SK-N-SH treated with all-trans-retinoic acid at 6 μM for 48 hours (cell line): ENCODE data around the gene PRR15L.

Source experiments
- ATAC-seq: fragments of 200-7000 bp; cut with Tn5 transposase; 3 replicates; pipeline ENCODE4 v1.9.1; 2020; ENCODE audit warnings: mild to moderate bottlenecking, moderate library complexity
- BACH2 ChIP-seq: fragments of 250-450 bp; sonication (Bioruptor Pico); IDR thresholded peaks from 2 replicates; pipeline ENCODE4 v1.9.0; 2021; ENCODE audit warnings: mild to moderate bottlenecking, borderline replicate concordance
- CSDC2 ChIP-seq: fragments of 250-450 bp; sonication (Bioruptor Pico); IDR thresholded peaks from 2 replicates; pipeline ENCODE4 v1.5.0; 2020; ENCODE audit warnings: mild to moderate bottlenecking, moderate library complexity
- CSRNP3 ChIP-seq: fragments of 250-450 bp; sonication (Bioruptor Pico); IDR thresholded peaks from 2 replicates; pipeline ENCODE4 v1.5.1; 2021; ENCODE audit warnings: mild to moderate bottlenecking, moderate library complexity
- ESRRG ChIP-seq: fragments of 250-450 bp; sonication (Bioruptor Pico); IDR thresholded peaks from 2 replicates; pipeline ENCODE4 v1.6.1; 2021; ENCODE audit warnings: mild to moderate bottlenecking
- GLIS3 ChIP-seq: fragments of 250-450 bp; sonication (Bioruptor Pico); IDR thresholded peaks from 2 replicates; pipeline ENCODE4 v1.5.0; 2020; ENCODE audit warnings: mild to moderate bottlenecking, moderate library complexity
- ISL1 ChIP-seq: fragments of 250-450 bp; sonication (Bioruptor Pico); IDR thresholded peaks from 2 replicates; pipeline ENCODE4 v2.1.2; 2022; ENCODE audit warnings: mild to moderate bottlenecking, moderate library complexity
- OSR1 ChIP-seq: fragments of 250-450 bp; sonication (Bioruptor Pico); IDR thresholded peaks from 2 replicates; pipeline ENCODE4 v1.8.0; 2022; ENCODE audit warnings: moderate library complexity, mild to moderate bottlenecking, inconsistent platforms
- PATZ1 ChIP-seq: fragments of 250-450 bp; sonication (Bioruptor Pico); IDR thresholded peaks from 2 replicates; pipeline ENCODE4 v1.8.0; 2020; ENCODE audit warnings: mild to moderate bottlenecking, moderate library complexity, borderline replicate concordance
- PPARA ChIP-seq: fragments of 250-450 bp; sonication (Bioruptor Pico); IDR thresholded peaks from 2 replicates; pipeline ENCODE4 v1.5.0; 2020; ENCODE audit warnings: mild to moderate bottlenecking, borderline replicate concordance
- RARB ChIP-seq: fragments of 250-450 bp; sonication (Bioruptor Pico); IDR thresholded peaks from 2 replicates; pipeline ENCODE4 v1.8.0; 2021; ENCODE audit warnings: mild to moderate bottlenecking, moderate library complexity
- SNAI2 ChIP-seq: fragments of 250-450 bp; sonication (Bioruptor Pico); IDR thresholded peaks from 2 replicates; pipeline ENCODE4 v1.5.0; 2020; ENCODE audit warnings: mild to moderate bottlenecking, moderate library complexity
- TCF4 ChIP-seq: fragments of 250-450 bp; sonication (Bioruptor Pico); IDR thresholded peaks from 2 replicates; pipeline ENCODE4 v1.8.0; 2021; ENCODE audit warnings: mild to moderate bottlenecking, moderate library complexity, borderline replicate concordance
- TOX ChIP-seq: fragments of 250-450 bp; sonication (Bioruptor Pico); IDR thresholded peaks from 2 replicates; pipeline ENCODE4 v1.8.0; 2021; ENCODE audit warnings: mild to moderate bottlenecking, moderate library complexity, borderline replicate concordance
- ZC3H10 ChIP-seq: fragments of 250-450 bp; sonication (Bioruptor Pico); IDR thresholded peaks from 2 replicates; pipeline ENCODE4 v1.5.1; 2021; ENCODE audit warnings: mild to moderate bottlenecking, moderate library complexity
- ZFP3 ChIP-seq: fragments of 250-450 bp; sonication (Bioruptor Pico); IDR thresholded peaks from 2 replicates; pipeline ENCODE4 v1.5.0; 2020; ENCODE audit warnings: mild to moderate bottlenecking, moderate library complexity
- ZFP30 ChIP-seq: fragments of 450-650 bp; formaldehyde crosslinking; IDR thresholded peaks from 2 replicates; pipeline ENCODE4 v1.5.0; 2022; ENCODE audit warnings: mild to moderate bottlenecking, moderate library complexity
- ZNF565 ChIP-seq: fragments of 450-650 bp; formaldehyde crosslinking; conservative IDR thresholded peaks from 2 replicates; pipeline ENCODE4 v1.5.0; 2020; ENCODE audit warnings: low read depth, mild to moderate bottlenecking, moderate library complexity
- ZNF70 ChIP-seq: fragments of 450-650 bp; formaldehyde crosslinking; IDR thresholded peaks from 2 replicates; pipeline ENCODE4 v1.5.0; 2020; ENCODE audit warnings: mild to moderate bottlenecking, moderate library complexity
- ZNF8 ChIP-seq: fragments of 450-650 bp; formaldehyde crosslinking; IDR thresholded peaks from 2 replicates; pipeline ENCODE4 v1.5.0; 2020; ENCODE audit warnings: mild to moderate bottlenecking, moderate library complexity
- TF ChIP-seq, protein P1 (sequence below): fragments of 250-450 bp; sonication (Bioruptor Pico); IDR thresholded peaks from 2 replicates; pipeline ENCODE4 v1.8.0; 2021; ENCODE audit warnings: low read depth, mild to moderate bottlenecking, moderate library complexity, borderline replicate concordance
- TF ChIP-seq, protein P2 (sequence below): fragments of 250-450 bp; sonication (Bioruptor Pico); IDR thresholded peaks from 2 replicates; pipeline ENCODE4 v1.5.0; 2020; ENCODE audit warnings: mild to moderate bottlenecking, moderate library complexity
- TF ChIP-seq, protein P3 (sequence below): fragments of 250-450 bp; sonication (Bioruptor Pico); IDR thresholded peaks from 2 replicates; pipeline ENCODE4 v1.5.1; 2020; ENCODE audit warnings: low read depth, mild to moderate bottlenecking, moderate library complexity

PRR15L gene

DNA sequence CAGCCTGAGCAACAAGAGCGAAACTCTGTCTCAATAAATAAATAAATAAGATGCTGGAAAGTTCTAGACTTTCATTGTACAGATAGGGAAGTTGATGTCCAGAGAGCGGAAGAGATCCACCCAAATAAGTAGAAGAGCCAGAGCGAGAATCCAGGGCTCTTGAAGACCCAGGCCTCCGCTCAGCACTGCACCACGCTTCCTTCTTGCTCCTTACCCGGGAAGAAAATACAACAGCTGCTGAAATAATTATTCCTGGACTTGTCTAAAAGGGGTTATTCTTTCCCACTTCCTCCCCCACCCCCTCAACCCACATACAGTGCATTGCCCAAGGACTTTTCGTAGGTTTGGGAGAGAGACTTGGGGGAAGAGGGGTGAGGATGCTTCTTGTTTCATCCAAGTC, 39.9 kb upstream of the PRR15L start:
- ATAC-seq, result no peak
- TF ChIP-seq ESRRG (CRISPR knock-in tag) (no peak), GLIS3 (CRISPR knock-in tag) (no peak), BACH2 (CRISPR knock-in tag) (no peak), SNAI2 (CRISPR knock-in tag) (no peak), PATZ1 (CRISPR knock-in tag) (no peak), TCF4 (CRISPR knock-in tag) (no peak), ZFP3 (CRISPR knock-in tag) (no peak), ZFP30 (CRISPR knock-in tag) (no peak), OSR1 (CRISPR knock-in tag) (no peak), RARB (CRISPR knock-in tag) (no peak), ISL1 (no peak), CSDC2 (no peak), ZNF565 (CRISPR knock-in tag) (no peak), ZC3H10 (CRISPR knock-in tag) (no peak)
- TF ChIP-seq, protein P1, sequence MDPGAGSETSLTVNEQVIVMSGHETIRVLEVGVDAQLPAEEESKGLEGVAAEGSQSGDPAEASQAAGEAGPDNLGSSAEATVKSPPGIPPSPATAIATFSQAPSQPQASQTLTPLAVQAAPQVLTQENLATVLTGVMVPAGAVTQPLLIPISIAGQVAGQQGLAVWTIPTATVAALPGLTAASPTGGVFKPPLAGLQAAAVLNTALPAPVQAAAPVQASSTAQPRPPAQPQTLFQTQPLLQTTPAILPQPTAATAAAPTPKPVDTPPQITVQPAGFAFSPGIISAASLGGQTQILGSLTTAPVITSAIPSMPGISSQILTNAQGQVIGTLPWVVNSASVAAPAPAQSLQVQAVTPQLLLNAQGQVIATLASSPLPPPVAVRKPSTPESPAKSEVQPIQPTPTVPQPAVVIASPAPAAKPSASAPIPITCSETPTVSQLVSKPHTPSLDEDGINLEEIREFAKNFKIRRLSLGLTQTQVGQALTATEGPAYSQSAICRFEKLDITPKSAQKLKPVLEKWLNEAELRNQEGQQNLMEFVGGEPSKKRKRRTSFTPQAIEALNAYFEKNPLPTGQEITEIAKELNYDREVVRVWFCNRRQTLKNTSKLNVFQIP (CRISPR knock-in tag), result no peak
- TF ChIP-seq, protein P2, sequence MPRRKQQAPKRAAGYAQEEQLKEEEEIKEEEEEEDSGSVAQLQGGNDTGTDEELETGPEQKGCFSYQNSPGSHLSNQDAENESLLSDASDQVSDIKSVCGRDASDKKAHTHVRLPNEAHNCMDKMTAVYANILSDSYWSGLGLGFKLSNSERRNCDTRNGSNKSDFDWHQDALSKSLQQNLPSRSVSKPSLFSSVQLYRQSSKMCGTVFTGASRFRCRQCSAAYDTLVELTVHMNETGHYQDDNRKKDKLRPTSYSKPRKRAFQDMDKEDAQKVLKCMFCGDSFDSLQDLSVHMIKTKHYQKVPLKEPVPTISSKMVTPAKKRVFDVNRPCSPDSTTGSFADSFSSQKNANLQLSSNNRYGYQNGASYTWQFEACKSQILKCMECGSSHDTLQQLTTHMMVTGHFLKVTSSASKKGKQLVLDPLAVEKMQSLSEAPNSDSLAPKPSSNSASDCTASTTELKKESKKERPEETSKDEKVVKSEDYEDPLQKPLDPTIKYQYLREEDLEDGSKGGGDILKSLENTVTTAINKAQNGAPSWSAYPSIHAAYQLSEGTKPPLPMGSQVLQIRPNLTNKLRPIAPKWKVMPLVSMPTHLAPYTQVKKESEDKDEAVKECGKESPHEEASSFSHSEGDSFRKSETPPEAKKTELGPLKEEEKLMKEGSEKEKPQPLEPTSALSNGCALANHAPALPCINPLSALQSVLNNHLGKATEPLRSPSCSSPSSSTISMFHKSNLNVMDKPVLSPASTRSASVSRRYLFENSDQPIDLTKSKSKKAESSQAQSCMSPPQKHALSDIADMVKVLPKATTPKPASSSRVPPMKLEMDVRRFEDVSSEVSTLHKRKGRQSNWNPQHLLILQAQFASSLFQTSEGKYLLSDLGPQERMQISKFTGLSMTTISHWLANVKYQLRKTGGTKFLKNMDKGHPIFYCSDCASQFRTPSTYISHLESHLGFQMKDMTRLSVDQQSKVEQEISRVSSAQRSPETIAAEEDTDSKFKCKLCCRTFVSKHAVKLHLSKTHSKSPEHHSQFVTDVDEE (CRISPR knock-in tag), result no peak

DNA sequence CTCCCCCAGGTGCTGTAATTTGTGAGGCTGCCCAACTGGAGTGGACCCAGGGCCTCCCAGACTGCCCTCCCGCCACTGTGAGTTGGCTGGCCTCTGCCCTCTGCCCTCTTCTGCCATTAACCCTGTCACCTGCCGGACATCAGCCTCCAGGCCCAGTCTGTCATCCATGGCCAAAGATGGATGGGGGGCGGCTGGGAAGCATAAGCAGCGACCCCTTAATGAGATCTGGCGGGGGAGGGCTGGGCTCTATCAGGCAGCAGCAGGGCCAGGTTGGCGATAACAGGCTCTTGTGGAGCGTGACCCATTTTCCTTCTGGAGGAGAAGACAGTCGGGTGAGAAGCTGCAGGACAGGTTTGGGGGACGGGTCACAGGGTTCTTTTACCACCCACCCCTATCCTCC, 38.5 kb upstream of the PRR15L start:
- TF ChIP-seq TCF4 (CRISPR knock-in tag), result peak; percentile 62; the same call in 1 of the 2 replicates
- no peak for TF ChIP-seq GLIS3 (CRISPR knock-in tag)
- TF ChIP-seq ZC3H10 (CRISPR knock-in tag), result no peak
- no peak for TF ChIP-seq OSR1 (CRISPR knock-in tag)
- TF ChIP-seq, protein P2 (CRISPR knock-in tag), result peak; percentile 71; the same call in 1 of the 2 replicates
- TF ChIP-seq ZNF8, result no peak
- TF ChIP-seq TOX (CRISPR knock-in tag), result no peak
- TF ChIP-seq ZNF70 (CRISPR knock-in tag), result no peak
- TF ChIP-seq SNAI2 (CRISPR knock-in tag), result no peak
- no peak; the same call in 2 of the 3 replicates for ATAC-seq

DNA sequence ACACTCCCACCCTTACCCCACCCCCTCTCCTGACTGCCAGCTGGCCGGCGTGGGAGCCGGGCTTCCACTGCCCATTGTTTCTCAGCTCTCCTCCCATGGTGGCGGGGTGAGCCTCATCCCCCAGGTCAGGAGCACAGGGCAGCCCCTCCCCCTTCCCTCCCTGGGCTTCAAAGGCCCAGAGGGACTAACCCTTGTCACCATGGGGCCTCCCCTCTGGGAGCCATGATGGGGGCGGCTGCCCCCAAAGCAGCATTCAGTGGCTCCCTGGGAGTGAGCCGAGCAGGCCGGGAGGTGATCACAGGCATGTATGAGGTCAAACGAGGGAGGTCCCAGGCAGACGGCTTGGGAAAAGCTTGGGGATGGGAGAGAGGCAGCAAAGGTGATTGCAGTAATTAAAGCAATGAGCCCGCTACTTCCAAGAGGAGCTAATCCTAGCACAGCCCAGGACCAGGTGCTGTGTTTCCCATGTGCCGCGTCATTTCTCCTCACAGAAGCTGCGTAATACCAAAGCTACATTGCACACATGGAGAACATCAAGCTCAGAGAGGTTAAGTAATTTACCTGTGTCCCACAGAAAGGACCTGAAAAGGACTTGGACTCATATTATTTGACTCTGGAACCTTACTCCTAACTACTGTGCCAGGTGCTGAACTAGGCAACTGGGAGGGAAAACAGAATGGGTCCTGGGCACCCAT, 37.7 kb upstream of the PRR15L start:
- ATAC-seq, result no peak
- TF ChIP-seq CSDC2 (no peak), ZNF70 (CRISPR knock-in tag) (no peak), ZC3H10 (CRISPR knock-in tag) (no peak), CSRNP3 (CRISPR knock-in tag) (no peak), TCF4 (CRISPR knock-in tag) (no peak), PPARA (no peak), ISL1 (no peak), TOX (CRISPR knock-in tag) (no peak), SNAI2 (CRISPR knock-in tag) (no peak), GLIS3 (CRISPR knock-in tag) (no peak), BACH2 (CRISPR knock-in tag) (no peak), ZNF565 (CRISPR knock-in tag) (no peak), ZFP30 (CRISPR knock-in tag) (no peak)
- TF ChIP-seq, protein P3, sequence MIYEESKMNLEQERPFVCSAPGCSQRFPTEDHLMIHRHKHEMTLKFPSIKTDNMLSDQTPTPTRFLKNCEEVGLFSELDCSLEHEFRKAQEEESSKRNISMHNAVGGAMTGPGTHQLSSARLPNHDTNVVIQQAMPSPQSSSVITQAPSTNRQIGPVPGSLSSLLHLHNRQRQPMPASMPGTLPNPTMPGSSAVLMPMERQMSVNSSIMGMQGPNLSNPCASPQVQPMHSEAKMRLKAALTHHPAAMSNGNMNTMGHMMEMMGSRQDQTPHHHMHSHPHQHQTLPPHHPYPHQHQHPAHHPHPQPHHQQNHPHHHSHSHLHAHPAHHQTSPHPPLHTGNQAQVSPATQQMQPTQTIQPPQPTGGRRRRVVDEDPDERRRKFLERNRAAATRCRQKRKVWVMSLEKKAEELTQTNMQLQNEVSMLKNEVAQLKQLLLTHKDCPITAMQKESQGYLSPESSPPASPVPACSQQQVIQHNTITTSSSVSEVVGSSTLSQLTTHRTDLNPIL (CRISPR knock-in tag), result no peak
